Heart left ventricle (tissue), 13 donors: Measurements from ENCODE around the gene NPAP1.

ENCODE experiments used
- POLR2A ChIP-seq, 2 donors: fragments of 450-650 bp; IDR thresholded peaks; one replicate each; pipeline ENCODE4 v1.6.1; 2017; ENCODE audit warnings: antibody characterized with exemption in 2 of 2, mild to moderate bottlenecking in 2 of 2, moderate library complexity in 2 of 2
- TF ChIP-seq, protein P1 (sequence below), 12 donors: fragments of 200-600 bp; sonication (generic) in 4 of 12; IDR thresholded peaks; one replicate each; pipeline versions ENCODE4 v1.5.0 to v1.8.0; 2018 to 2022; ENCODE audit warnings: antibody characterized with exemption in 12 of 12, mild to moderate bottlenecking in 5 of 12
- donor health status: ischemic (EF 13 %, LVEDD 7.1; RV severe dilation, severe dysfunction).
- donor health status: DM: no; HTN: yes; CAD: no.
- donor health status: DM: no; HTN: no; CAD: no.
- donor health status: ischemic (EF 25% LVEDD 6.9; RV normal size, moderate dysfunction).
- donor health status: ischemic (EF 25% LVEDD 5.7; RV mildly dilated, moderate dysfunction).
- donor health status: ischemic (EF 35%, LVEDD 5.7; RV mildly dilated, moderate dysfunction).
- donor health status: nonischemic (EF 11% LVEDD 7.7; RV severe dilation, severe dysfunction).
- donor health status: DM: yes; HTN: yes; CAD: no.
- donor health status: PGD.
- donor health status: ischemic (EF 29% LVEDD 5.4; RV normal size, mild dysfunction).
- donor health status: nonischemic (EF 23%, LVEDD 6.1; RV moderate dilation, normal function).

- TF ChIP-seq, protein P1, sequence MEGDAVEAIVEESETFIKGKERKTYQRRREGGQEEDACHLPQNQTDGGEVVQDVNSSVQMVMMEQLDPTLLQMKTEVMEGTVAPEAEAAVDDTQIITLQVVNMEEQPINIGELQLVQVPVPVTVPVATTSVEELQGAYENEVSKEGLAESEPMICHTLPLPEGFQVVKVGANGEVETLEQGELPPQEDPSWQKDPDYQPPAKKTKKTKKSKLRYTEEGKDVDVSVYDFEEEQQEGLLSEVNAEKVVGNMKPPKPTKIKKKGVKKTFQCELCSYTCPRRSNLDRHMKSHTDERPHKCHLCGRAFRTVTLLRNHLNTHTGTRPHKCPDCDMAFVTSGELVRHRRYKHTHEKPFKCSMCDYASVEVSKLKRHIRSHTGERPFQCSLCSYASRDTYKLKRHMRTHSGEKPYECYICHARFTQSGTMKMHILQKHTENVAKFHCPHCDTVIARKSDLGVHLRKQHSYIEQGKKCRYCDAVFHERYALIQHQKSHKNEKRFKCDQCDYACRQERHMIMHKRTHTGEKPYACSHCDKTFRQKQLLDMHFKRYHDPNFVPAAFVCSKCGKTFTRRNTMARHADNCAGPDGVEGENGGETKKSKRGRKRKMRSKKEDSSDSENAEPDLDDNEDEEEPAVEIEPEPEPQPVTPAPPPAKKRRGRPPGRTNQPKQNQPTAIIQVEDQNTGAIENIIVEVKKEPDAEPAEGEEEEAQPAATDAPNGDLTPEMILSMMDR (IDR thresholded peaks at IDR 0.05), result no peak
- TF ChIP-seq POLR2A (IDR thresholded peaks at IDR 0.05), result no peak
Observed at GRCh38 chr15:24696201-24696600, 20.6 kb downstream of the NPAP1 start.
